Spleen (tissue), 11 donors: Measurements from ENCODE around the gene EXOC3. TPM values are rescaled to one million over a fixed set of nuclear protein-coding genes. Genes with fewer than 3 reads are reported as not detected.

Source experiments
- DNase-seq: peaks from one replicate; pipeline ENCODE4 v3.0.0-alpha.2; 2020
- H3K27ac ChIP-seq, 8 donors: fragments of 200-600 bp; sonication (generic) in 7 of 8; 1 replicate in 4 of 8; 2 replicates in 4 of 8; pipeline versions ENCODE4 v1.5.0 to v1.8.0; 2016 to 2021; ENCODE audit warnings: inconsistent platforms in 4 of 8, mild to moderate bottlenecking in 4 of 8, moderate library complexity in 1 of 8
- H3K27me3 ChIP-seq, 7 donors: fragments of 200-600 bp; sonication (generic) in 6 of 7; replicated peaks in 1 of 7; 1 replicate in 4 of 7; 2 replicates in 3 of 7; pipeline versions ENCODE4 v1.5.0 to v1.8.0; 2016 to 2021; ENCODE audit warnings: inconsistent platforms in 3 of 7, mild to moderate bottlenecking in 1 of 7
- H3K36me3 ChIP-seq, 6 donors: fragments of 200-600 bp; sonication (generic) in 5 of 6; 1 replicate in 4 of 6; 2 replicates in 2 of 6; pipeline versions ENCODE4 v1.5.0 to v1.8.0; 2016 to 2021; ENCODE audit warnings: inconsistent platforms in 2 of 6
- H3K4me1 ChIP-seq, 6 donors: fragments of 200-600 bp; sonication (generic) in 5 of 6; 1 replicate in 3 of 6; 2 replicates in 3 of 6; pipeline versions ENCODE4 v1.5.0 to v1.8.0; 2016 to 2021; ENCODE audit warnings: inconsistent platforms in 3 of 6
- H3K4me3 ChIP-seq, 8 donors: fragments of 200-600 bp; sonication (generic) in 7 of 8; 1 replicate in 4 of 8; 2 replicates in 4 of 8; pipeline versions ENCODE4 v1.5.0 to v1.8.0; 2016 to 2021; ENCODE audit warnings: inconsistent platforms in 4 of 8, mild to moderate bottlenecking in 4 of 8, moderate library complexity in 2 of 8
- H3K9me3 ChIP-seq, 8 donors: fragments of 200-600 bp; sonication (generic) in 7 of 8; 1 replicate in 4 of 8; 2 replicates in 4 of 8; pipeline versions ENCODE4 v1.5.0 to v1.8.0; 2016 to 2021; ENCODE audit warnings: inconsistent platforms in 4 of 8
- POLR2A ChIP-seq, 3 donors: fragments of 450-650 bp; IDR thresholded peaks; one replicate each; pipeline ENCODE4 v1.5.1; 2017; ENCODE audit warnings: antibody characterized with exemption in 3 of 3, mild to moderate bottlenecking in 1 of 3
- POLR2AphosphoS5 ChIP-seq, 3 donors: sonication (generic); formaldehyde crosslinking; IDR thresholded peaks; one replicate each; pipeline ENCODE4 v1.5.1; 2017; ENCODE audit warnings: antibody characterized with exemption in 3 of 3
- WGBS, 5 donors: extraction: QIAGEN DNeasy Blood & Tissue Kit in 3 of 5; methylation state at CpG; one replicate each; pipeline versions ENCODE4 v1.1.5 to v1.1.7; 2013 to 2018; 5-methylcytosine and 5-hydroxymethylcytosine counted together
- intact Hi-C: fragments of 100-400 bp; cut with DNase I; formaldehyde crosslinking; loops from one replicate; pipeline ENCODE4 v1.15.0; 2023; ENCODE audit warnings: low total_unique reads
- polyA plus RNA-seq, 3 donors: library from polyadenylated mRNA; stranded (reverse); fragments of 200-250 nt; gene quantifications; one replicate each; pipeline ENCODE4 v1.2.1, GENCODE V29; 2013
- total RNA-seq, 7 donors: library from RNA; depleted of rRNA in 3 of 7; stranded (reverse); fragments of >200 nt in 3 of 7; fragmentation: NEBNext Ultra II Directional in 4 of 7; extraction: Animal tissue kit (Norgen Biotek cat#: 25700) in 4 of 7; gene quantifications; one replicate each; pipeline versions ENCODE4 v1.1.0 to v1.2.1, GENCODE V29; 2016 to 2021
- TF ChIP-seq, protein P1 (sequence below), 11 experiments: fragments of 200-600 bp in 7 of 11; fragments of 450-650 bp in 4 of 11; sonication (generic) in 4 of 11; IDR thresholded peaks in 8 of 11; conservative IDR thresholded peaks in 3 of 11; 1 replicate in 7 of 11; 2 replicates in 4 of 11; pipeline versions ENCODE4 v1.4.0 to v1.8.0; 2016 to 2021; ENCODE audit warnings: antibody characterized with exemption in 11 of 11, inconsistent platforms in 4 of 11, mild to moderate bottlenecking in 1 of 11
- donor health status: healthy with polysubstance abuse.
- donor health status: DM: no; HTN: no; CAD: no; lungs with moderate emphysema.
- donor health status: DM: no; HTN: no; CAD: no.
- donor health status: Bipolar disorder and iron deficiency.
- donor health status: healthy.
- donor health status: DM: no; HTN: no; CAD: no.
- donor health status: DM: yes; HTN: yes; CAD: no.

EXOC3 gene
- total and polyA plus RNA-seq, 10 donors, result 22.7 to 87.0 (median 71.0) TPM

- peaks cover 0 to 5% (median 2%) of the 10 kb centered on the region in 6 donors for H3K4me1 ChIP-seq
- peak; percentile 70 for DNase-seq
- TF ChIP-seq POLR2AphosphoS5 (IDR thresholded peaks at IDR 0.05), result peak in 1 of 3 donors; percentile 8
- no peak for TF ChIP-seq POLR2A (IDR thresholded peaks at IDR 0.05)
- 81 to 91% (median 89%) methylated on average over 25 to 35 of the region's 35 CpGs for WGBS, 5 donors
- intact Hi-C loops, result no loop called here
- H3K27ac ChIP-seq, result no peak overlapping the region
- H3K4me3 ChIP-seq, result no peak overlapping the region
- H3K27me3 ChIP-seq, result peaks cover 0 to 8% (median 0%) of the 10 kb centered on the region in 7 donors
- H3K36me3 ChIP-seq, result peaks cover 0 to 30% (median 0%) of the 10 kb centered on the region in 6 donors
- no peaks in the 10 kb centered on the region for H3K9me3 ChIP-seq
These were observed 13.4 kb upstream of the EXOC3 start for GRCh38 chr5:429453-430188.

GRCh38 chr5:430214-430925, 12.6 kb upstream of the EXOC3 start:
- no peaks in the 10 kb centered on the region for H3K4me1 ChIP-seq
- DNase-seq, result peak; percentile 76
- no peak overlapping the region for H3K4me3 ChIP-seq
- H3K9me3 ChIP-seq, result no peaks in the 10 kb centered on the region
- H3K27ac ChIP-seq, result no peak overlapping the region
- intact Hi-C loops, result no loop called here
- TF ChIP-seq POLR2AphosphoS5 (IDR thresholded peaks at IDR 0.05), result no peak
- TF ChIP-seq POLR2A (IDR thresholded peaks at IDR 0.05), result no peak
- TF ChIP-seq, protein P1, sequence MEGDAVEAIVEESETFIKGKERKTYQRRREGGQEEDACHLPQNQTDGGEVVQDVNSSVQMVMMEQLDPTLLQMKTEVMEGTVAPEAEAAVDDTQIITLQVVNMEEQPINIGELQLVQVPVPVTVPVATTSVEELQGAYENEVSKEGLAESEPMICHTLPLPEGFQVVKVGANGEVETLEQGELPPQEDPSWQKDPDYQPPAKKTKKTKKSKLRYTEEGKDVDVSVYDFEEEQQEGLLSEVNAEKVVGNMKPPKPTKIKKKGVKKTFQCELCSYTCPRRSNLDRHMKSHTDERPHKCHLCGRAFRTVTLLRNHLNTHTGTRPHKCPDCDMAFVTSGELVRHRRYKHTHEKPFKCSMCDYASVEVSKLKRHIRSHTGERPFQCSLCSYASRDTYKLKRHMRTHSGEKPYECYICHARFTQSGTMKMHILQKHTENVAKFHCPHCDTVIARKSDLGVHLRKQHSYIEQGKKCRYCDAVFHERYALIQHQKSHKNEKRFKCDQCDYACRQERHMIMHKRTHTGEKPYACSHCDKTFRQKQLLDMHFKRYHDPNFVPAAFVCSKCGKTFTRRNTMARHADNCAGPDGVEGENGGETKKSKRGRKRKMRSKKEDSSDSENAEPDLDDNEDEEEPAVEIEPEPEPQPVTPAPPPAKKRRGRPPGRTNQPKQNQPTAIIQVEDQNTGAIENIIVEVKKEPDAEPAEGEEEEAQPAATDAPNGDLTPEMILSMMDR (IDR thresholded peaks at IDR 0.05 in 8 of 11, conservative IDR thresholded peaks at IDR 0.05 in 3 of 11), result no peak
- H3K27me3 ChIP-seq, result peaks cover 0 to 8% (median 0%) of the 10 kb centered on the region in 7 donors
- peaks cover 0 to 33% (median 0%) of the 10 kb centered on the region in 6 donors for H3K36me3 ChIP-seq
- 81 to 89% (median 88%) methylated on average over 16 to 25 of the region's 25 CpGs for WGBS, 5 donors

- peak; percentile 83 for DNase-seq
- H3K27me3 ChIP-seq, result peaks cover 0 to 11% (median 0%) of the 10 kb centered on the region in 7 donors
- intact Hi-C loops, result no loop called here
- peaks cover 0 to 33% (median 0%) of the 10 kb centered on the region in 6 donors for H3K36me3 ChIP-seq
- no peaks in the 10 kb centered on the region for H3K4me1 ChIP-seq
- H3K4me3 ChIP-seq, result no peak overlapping the region
- H3K27ac ChIP-seq, result no peak overlapping the region
- H3K9me3 ChIP-seq, result no peaks in the 10 kb centered on the region
- TF ChIP-seq POLR2AphosphoS5 (IDR thresholded peaks at IDR 0.05), result peak in 2 of 3 donors; percentile 34 to 54
- TF ChIP-seq, protein P1 (IDR thresholded peaks at IDR 0.05 in 8 of 11, conservative IDR thresholded peaks at IDR 0.05 in 3 of 11), result peak; percentile 4 to 81 (median 73)
- TF ChIP-seq POLR2A (IDR thresholded peaks at IDR 0.05), result no peak
- 36 to 55% (median 52%) methylated on average over 15 to 18 of the region's 18 CpGs for WGBS, 5 donors
These were observed 11.8 kb upstream of the EXOC3 start for GRCh38 chr5:431001-431710.

DNA sequence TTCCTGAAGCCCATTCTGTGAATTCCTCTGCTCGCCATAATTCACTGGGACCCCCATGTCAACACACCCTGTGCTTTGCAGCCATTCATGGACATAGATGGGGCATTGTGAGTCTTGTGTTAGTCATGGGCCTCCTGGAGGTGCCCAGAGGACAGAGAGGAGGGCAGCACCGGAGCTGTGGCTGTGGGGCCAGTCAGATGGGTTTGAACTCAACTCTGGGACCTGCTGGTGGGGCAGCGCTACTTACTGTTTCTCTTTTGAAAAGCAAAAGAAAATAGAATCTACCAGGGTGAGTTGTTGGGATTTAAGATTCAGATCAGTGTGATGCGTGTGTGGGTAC, 11.3 kb upstream of the EXOC3 start:
- TF ChIP-seq POLR2AphosphoS5 (IDR thresholded peaks at IDR 0.05) (no peak), POLR2A (IDR thresholded peaks at IDR 0.05) (no peak)
- TF ChIP-seq, protein P1 (IDR thresholded peaks at IDR 0.05 in 8 of 11, conservative IDR thresholded peaks at IDR 0.05 in 3 of 11), result no peak
- no peak overlapping the region for H3K4me3 ChIP-seq

More for the DNA sequence above, 11.3 kb upstream of the EXOC3 start:
- Histone ChIP-seq H3K27me3 (peaks cover 0 to 13% (median 0%) of the 10 kb centered on the region in 7 donors), H3K36me3 (peaks cover 0 to 33% (median 0%) of the 10 kb centered on the region in 6 donors), H3K9me3 (no peaks in the 10 kb centered on the region), H3K4me1 (no peaks in the 10 kb centered on the region), H3K27ac (no peak overlapping the region)
- 89 to 97% (median 92%) methylated on average over 4 of the region's 4 CpGs for WGBS, 5 donors
- peak; percentile 67 for DNase-seq
- intact Hi-C loops, result no loop called here
